Retina (tissue), 1 donor: ENCODE data around the gene SRSF3.
"Not testable (repeated sequence)": the region's sequence is repeated elsewhere in the genome, so short reads cannot be mapped to it uniquely, and the experiment has no call there.

Source experiments
- DNase-seq: peaks from one replicate; pipeline ENCODE4 v3.0.0-alpha.2; 2016

SRSF3 gene

GRCh38 chr6:36650848-36651478, 56.8 kb downstream of the SRSF3 start:
- DNase-seq: no peak

- DNase-seq: no peak
Observed at GRCh38 chr6:36651659-36652379, 57.7 kb downstream of the SRSF3 start.

GRCh38 chr6:36654469-36654868, 60.3 kb downstream of the SRSF3 start:
- DNase-seq: not testable (repeated sequence)
